ENCODE measurements around the gene LNX2.

Gene LNX2

DNA sequence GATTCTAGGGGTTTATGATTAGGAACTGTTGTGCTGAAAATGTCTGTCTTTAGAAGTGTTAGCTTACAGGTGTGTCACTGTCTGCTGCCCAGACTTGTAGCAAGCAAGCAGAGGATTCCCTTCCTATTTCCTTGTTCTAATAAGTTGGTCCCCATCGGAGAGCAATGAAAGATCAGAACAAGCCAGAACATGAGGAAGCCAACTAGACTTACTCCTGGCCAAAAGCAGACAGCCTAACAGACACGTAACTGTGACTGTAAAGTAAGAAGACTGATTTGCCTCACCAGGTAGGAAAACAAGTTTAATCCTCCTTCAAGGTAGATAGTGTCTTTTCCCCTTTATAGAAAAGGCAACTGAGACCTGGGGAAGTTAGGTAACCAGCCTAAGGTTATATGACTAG lies 13.9 kb upstream of the LNX2 start:
- peaks cover 8% of the 10 kb centered on the region; the same call in 1 of the 2 replicates for H4K20me1 ChIP-seq (ENCODE audit: low read depth, low read length)

DNA sequence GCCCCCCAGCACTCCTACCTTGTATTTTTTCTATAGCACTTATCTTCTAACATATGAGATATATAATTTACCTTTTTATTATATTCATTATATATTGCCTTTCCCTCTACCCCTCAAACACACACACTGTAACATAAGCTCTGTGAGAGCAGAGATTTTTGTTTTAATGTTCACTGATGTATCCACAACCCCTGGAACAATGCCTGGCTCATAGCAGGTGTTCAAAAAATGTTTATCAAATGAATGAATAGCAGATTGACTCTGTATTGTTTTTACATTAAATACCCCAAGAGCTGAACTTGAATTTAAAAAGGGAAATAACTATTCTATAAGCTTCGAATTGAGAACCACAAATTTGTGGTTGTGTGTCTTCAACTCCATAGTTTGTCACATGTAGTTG lies 12.3 kb upstream of the LNX2 start:
- no peaks in the 10 kb centered on the region for H3K9me3 ChIP-seq (ENCODE audit: insufficient read depth, low read length)
- H3K4me3 ChIP-seq (ENCODE audit: insufficient read depth, low read length, poor library complexity, severe bottlenecking) = no peak overlapping the region
- peaks cover 85% of the 10 kb centered on the region for H3K79me2 ChIP-seq (ENCODE audit: insufficient read depth, low read length)
- H3K27me3 ChIP-seq (ENCODE audit: low read length) = no peaks in the 10 kb centered on the region
- H3K9ac ChIP-seq (ENCODE audit: low read length) = no peak overlapping the region
- no peaks in the 10 kb centered on the region for H3F3A ChIP-seq (ENCODE audit: insufficient read depth)
- TF ChIP-seq, protein P1, sequence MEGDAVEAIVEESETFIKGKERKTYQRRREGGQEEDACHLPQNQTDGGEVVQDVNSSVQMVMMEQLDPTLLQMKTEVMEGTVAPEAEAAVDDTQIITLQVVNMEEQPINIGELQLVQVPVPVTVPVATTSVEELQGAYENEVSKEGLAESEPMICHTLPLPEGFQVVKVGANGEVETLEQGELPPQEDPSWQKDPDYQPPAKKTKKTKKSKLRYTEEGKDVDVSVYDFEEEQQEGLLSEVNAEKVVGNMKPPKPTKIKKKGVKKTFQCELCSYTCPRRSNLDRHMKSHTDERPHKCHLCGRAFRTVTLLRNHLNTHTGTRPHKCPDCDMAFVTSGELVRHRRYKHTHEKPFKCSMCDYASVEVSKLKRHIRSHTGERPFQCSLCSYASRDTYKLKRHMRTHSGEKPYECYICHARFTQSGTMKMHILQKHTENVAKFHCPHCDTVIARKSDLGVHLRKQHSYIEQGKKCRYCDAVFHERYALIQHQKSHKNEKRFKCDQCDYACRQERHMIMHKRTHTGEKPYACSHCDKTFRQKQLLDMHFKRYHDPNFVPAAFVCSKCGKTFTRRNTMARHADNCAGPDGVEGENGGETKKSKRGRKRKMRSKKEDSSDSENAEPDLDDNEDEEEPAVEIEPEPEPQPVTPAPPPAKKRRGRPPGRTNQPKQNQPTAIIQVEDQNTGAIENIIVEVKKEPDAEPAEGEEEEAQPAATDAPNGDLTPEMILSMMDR (IDR thresholded peaks at IDR 0.05; ENCODE audit: insufficient read depth, low read length, poor library complexity, severe bottlenecking) = no peak
- no peak for TF ChIP-seq EZH2phosphoT487 (conservative IDR thresholded peaks at IDR 0.05; ENCODE audit: low read length)
- peaks cover 3% of the 10 kb centered on the region; the same call in 1 of the 2 replicates for H3K36me3 ChIP-seq (ENCODE audit: low read length)
- no peak overlapping the region for H3K27ac ChIP-seq (ENCODE audit: low read depth, low read length)
- no peaks in the 10 kb centered on the region for H3K9me2 ChIP-seq (replicated peaks; ENCODE audit: insufficient read depth, low read length)
- H2AFZ ChIP-seq (ENCODE audit: low read depth, low read length, severe bottlenecking) = no peak overlapping the region
- H3K4me2 ChIP-seq (ENCODE audit: low read depth, low read length, poor library complexity, severe bottlenecking) = no peak overlapping the region
- H4K20me1 ChIP-seq (ENCODE audit: low read depth, low read length) = peaks cover 4% of the 10 kb centered on the region; the same call in 1 of the 2 replicates

More for the DNA sequence above, 13.9 kb upstream of the LNX2 start:
- Histone ChIP-seq H3K9me3 (ENCODE audit: insufficient read depth, low read length) (no peaks in the 10 kb centered on the region), H3K36me3 (ENCODE audit: low read length) (peaks cover 3% of the 10 kb centered on the region; the same call in 1 of the 2 replicates), H3K27ac (ENCODE audit: low read depth, low read length) (no peak overlapping the region), H3K27me3 (ENCODE audit: low read length) (no peaks in the 10 kb centered on the region), H3K4me2 (ENCODE audit: low read depth, low read length, poor library complexity, severe bottlenecking) (no peak overlapping the region), H3K9me2 (replicated peaks; ENCODE audit: insufficient read depth, low read length) (no peaks in the 10 kb centered on the region), H3K79me2 (ENCODE audit: insufficient read depth, low read length) (peaks cover 83% of the 10 kb centered on the region), H3K4me3 (ENCODE audit: insufficient read depth, low read length, poor library complexity, severe bottlenecking) (no peak overlapping the region), H3F3A (ENCODE audit: insufficient read depth) (no peaks in the 10 kb centered on the region), H2AFZ (ENCODE audit: low read depth, low read length, severe bottlenecking) (no peak overlapping the region), H3K9ac (ENCODE audit: low read length) (no peak overlapping the region)
- TF ChIP-seq EZH2phosphoT487 (conservative IDR thresholded peaks at IDR 0.05; ENCODE audit: low read length) = no peak
- TF ChIP-seq, protein P1 (IDR thresholded peaks at IDR 0.05; ENCODE audit: insufficient read depth, low read length, poor library complexity, severe bottlenecking) = no peak

DNA sequence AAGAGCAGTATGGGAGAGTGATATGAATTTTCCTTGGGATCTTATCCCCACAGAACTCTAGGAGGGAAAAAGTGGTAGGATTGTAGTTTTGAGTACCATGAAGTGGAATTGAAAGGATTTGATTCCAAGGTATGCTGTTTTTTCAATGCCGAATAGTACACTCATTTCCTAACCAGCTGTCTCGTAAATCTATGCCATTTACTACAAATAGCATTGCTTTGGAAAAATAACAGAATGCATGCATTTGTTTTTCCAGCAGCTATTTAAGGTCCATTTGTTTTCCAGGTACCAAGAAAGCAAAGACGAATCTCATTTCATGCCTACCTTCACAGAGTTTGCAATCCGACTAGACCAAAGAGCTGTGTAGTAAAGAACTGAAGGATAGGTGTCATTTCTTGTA lies 11.9 kb upstream of the LNX2 start:
- Histone ChIP-seq H2AFZ (ENCODE audit: low read depth, low read length, severe bottlenecking) (no peak overlapping the region), H3K79me2 (ENCODE audit: insufficient read depth, low read length) (peaks cover 85% of the 10 kb centered on the region), H3K36me3 (ENCODE audit: low read length) (peaks cover 3% of the 10 kb centered on the region; the same call in 1 of the 2 replicates), H3K4me3 (ENCODE audit: insufficient read depth, low read length, poor library complexity, severe bottlenecking) (no peak overlapping the region), H4K20me1 (ENCODE audit: low read depth, low read length) (peaks cover 4% of the 10 kb centered on the region; the same call in 1 of the 2 replicates), H3K27me3 (ENCODE audit: low read length) (no peaks in the 10 kb centered on the region), H3F3A (ENCODE audit: insufficient read depth) (no peaks in the 10 kb centered on the region), H3K27ac (ENCODE audit: low read depth, low read length) (no peak overlapping the region), H3K4me2 (ENCODE audit: low read depth, low read length, poor library complexity, severe bottlenecking) (no peak overlapping the region), H3K9me3 (ENCODE audit: insufficient read depth, low read length) (no peaks in the 10 kb centered on the region), H3K9ac (ENCODE audit: low read length) (no peak overlapping the region), H3K9me2 (replicated peaks; ENCODE audit: insufficient read depth, low read length) (no peaks in the 10 kb centered on the region)
- no peak for TF ChIP-seq EZH2phosphoT487 (conservative IDR thresholded peaks at IDR 0.05; ENCODE audit: low read length)
- TF ChIP-seq, protein P1 (IDR thresholded peaks at IDR 0.05; ENCODE audit: insufficient read depth, low read length, poor library complexity, severe bottlenecking) = no peak
